HG02870 (cell line): ENCODE results near the gene PLA2G6.
"Not testable (repeated sequence)": the region's sequence is repeated elsewhere in the genome, so short reads cannot be mapped to it uniquely, and the experiment has no call there.

Source experiments
- ATAC-seq: cut with Tn5 transposase; IDR thresholded peaks from one replicate; pipeline ENCODE4 v1.9.1; 2021; ENCODE audit warnings: mild to moderate bottlenecking, moderate library complexity; ENCODE audit not compliant: unreplicated experiment

PLA2G6 gene

GRCh38 chr22:38089474-38089851 is 92.2 kb downstream of the PLA2G6 start:
- ATAC-seq, result no peak

GRCh38 chr22:38088629-38089473 is 92.8 kb downstream of the PLA2G6 start:
- no peak for ATAC-seq

GRCh38 chr22:38087855-38088254 is 93.8 kb downstream of the PLA2G6 start:
- no peak for ATAC-seq

- no peak for ATAC-seq
Measured at GRCh38 chr22:38086942-38087341, 94.7 kb downstream of the PLA2G6 start.

- ATAC-seq, result no peak
Measured at GRCh38 chr22:38086001-38086845, 95.4 kb downstream of the PLA2G6 start.

GRCh38 chr22:38085501-38085900 is 96.1 kb downstream of the PLA2G6 start:
- ATAC-seq, result no peak

GRCh38 chr22:38085056-38085455 is 96.6 kb downstream of the PLA2G6 start:
- no peak for ATAC-seq

- no peak for ATAC-seq
Measured at GRCh38 chr22:38083931-38084631, 97.5 kb downstream of the PLA2G6 start, which contains the start of gene SLC16A8. TSS of gene SLC16A8 (minus strand) at chr22:38084184. CDS start at chr22:38082873, 1,311 bp downstream.

- ATAC-seq, result no peak
Measured at GRCh38 chr22:38082986-38083710, 98.5 kb downstream of the PLA2G6 start.

GRCh38 chr22:38081941-38082828 is 99.4 kb downstream of the PLA2G6 start:
- no peak for ATAC-seq

GRCh38 chr22:38081636-38081940 is 100.0 kb downstream of the PLA2G6 start:
- ATAC-seq, result no peak

GRCh38 chr22:38080850-38081635 is 100.6 kb downstream of the PLA2G6 start:
- no peak for ATAC-seq

- ATAC-seq, result no peak
Measured at GRCh38 chr22:38080474-38080849, 101.2 kb downstream of the PLA2G6 start.

- ATAC-seq, result no peak
Measured at GRCh38 chr22:38079804-38080203, 101.8 kb downstream of the PLA2G6 start.

GRCh38 chr22:38079208-38079607 is 102.4 kb downstream of the PLA2G6 start:
- ATAC-seq, result not testable (repeated sequence)

GRCh38 chr22:38078046-38078840 is 103.4 kb downstream of the PLA2G6 start:
- no peak for ATAC-seq

GRCh38 chr22:38077595-38077994 is 104.0 kb downstream of the PLA2G6 start:
- ATAC-seq, result no peak

GRCh38 chr22:38077096-38077495 is 104.5 kb downstream of the PLA2G6 start:
- ATAC-seq, result no peak
